CD4-positive, CD25-positive, alpha-beta regulatory T cell (primary cell): ENCODE results near the gene SPNS2. TPM values are rescaled to one million over a fixed set of nuclear protein-coding genes. Genes with fewer than 3 reads are reported as not detected.
A peak's percentile ranks its signal among the peaks of the same experiment; 100 is the strongest.

Source experiments
- ATAC-seq, 2 donors: fragments of 150-1000 bp; cut with Tn5 transposase; one replicate each; pipeline ENCODE4 v1.10.0; 2021; ENCODE audit warnings: low read depth in 2 of 2, moderate number of reproducible peaks in 2 of 2, moderate library complexity in 1 of 2
- DNase-seq, 3 donors: peaks; one replicate each; pipeline versions ENCODE4 v3.0.0 to v3.0.0-alpha.2; 2012 to 2022; ENCODE audit warnings: mixed read lengths in 1 of 3
- H3K27ac ChIP-seq: one replicate; pipeline ENCODE4 v1.7.0; 2013; ENCODE audit warnings: mild to moderate bottlenecking, low read length; ENCODE audit not compliant: insufficient read depth, poor library complexity, severe bottlenecking
- H3K27me3 ChIP-seq: one replicate; pipeline ENCODE4 v1.7.0; 2013; ENCODE audit warnings: low read length; ENCODE audit not compliant: control insufficient read depth, insufficient read depth
- H3K36me3 ChIP-seq: one replicate; pipeline ENCODE4 v1.7.0; 2013; ENCODE audit warnings: mild to moderate bottlenecking, low read length, moderate library complexity; ENCODE audit not compliant: control insufficient read depth, insufficient read depth
- H3K4me1 ChIP-seq: 2 replicates; pipeline ENCODE4 v1.7.0; 2013; ENCODE audit warnings: mild to moderate bottlenecking, low read length; ENCODE audit not compliant: insufficient read depth, control insufficient read depth, poor library complexity, severe bottlenecking
- H3K4me3 ChIP-seq: one replicate; pipeline ENCODE4 v1.7.0; 2013; ENCODE audit warnings: low read depth, mild to moderate bottlenecking, low read length, moderate library complexity
- H3K9me3 ChIP-seq, 2 experiments: 1 replicate in 1 of 2; 2 replicates in 1 of 2; pipeline ENCODE4 v1.7.0; 2013; ENCODE audit warnings: low read length in 2 of 2, mild to moderate bottlenecking in 1 of 2, moderate library complexity in 1 of 2; ENCODE audit not compliant: control insufficient read depth in 2 of 2
- H3K27ac Mint-ChIP-seq, 3 donors: one replicate each; pipeline ENCODE4 v1.8.0; 2020 to 2022; ENCODE audit warnings: mild to moderate bottlenecking in 3 of 3, mixed read lengths in 3 of 3, moderate library complexity in 2 of 3
- H3K27me3 Mint-ChIP-seq: one replicate; pipeline ENCODE4 v1.8.0; 2022; ENCODE audit warnings: mild to moderate bottlenecking, mixed read lengths
- H3K36me3 Mint-ChIP-seq: one replicate; pipeline ENCODE4 v1.8.0; 2020; ENCODE audit warnings: mixed read lengths
- H3K4me1 Mint-ChIP-seq, 4 donors: one replicate each; pipeline ENCODE4 v1.8.0; 2020 to 2022; ENCODE audit warnings: mixed read lengths in 4 of 4, mild to moderate bottlenecking in 1 of 4
- H3K4me3 Mint-ChIP-seq, 4 donors: one replicate each; pipeline ENCODE4 v1.8.0; 2020 to 2022; ENCODE audit warnings: mild to moderate bottlenecking in 4 of 4, mixed read lengths in 4 of 4, moderate library complexity in 3 of 4
- H3K9me3 Mint-ChIP-seq, 7 donors: one replicate each; pipeline ENCODE4 v1.8.0; 2020 to 2022; ENCODE audit warnings: mixed read lengths in 7 of 7, mild to moderate bottlenecking in 3 of 7, moderate library complexity in 2 of 7
- polyA plus RNA-seq, 4 donors: library from polyadenylated mRNA; unstranded; fragments of 300-500 nt; fragmentation: Illumina TruSeq; gene quantifications; one replicate each; pipeline ENCODE4 v1.2.3, GENCODE V29; 2021
- total RNA-seq: library from RNA; stranded (reverse); gene quantifications from one replicate; pipeline ENCODE4 v1.2.3, GENCODE V29; 2022

SPNS2 gene
- total and polyA plus RNA-seq, 5 donors from 2014 or later, result 0.94 TPM; not detected in 4

DNA sequence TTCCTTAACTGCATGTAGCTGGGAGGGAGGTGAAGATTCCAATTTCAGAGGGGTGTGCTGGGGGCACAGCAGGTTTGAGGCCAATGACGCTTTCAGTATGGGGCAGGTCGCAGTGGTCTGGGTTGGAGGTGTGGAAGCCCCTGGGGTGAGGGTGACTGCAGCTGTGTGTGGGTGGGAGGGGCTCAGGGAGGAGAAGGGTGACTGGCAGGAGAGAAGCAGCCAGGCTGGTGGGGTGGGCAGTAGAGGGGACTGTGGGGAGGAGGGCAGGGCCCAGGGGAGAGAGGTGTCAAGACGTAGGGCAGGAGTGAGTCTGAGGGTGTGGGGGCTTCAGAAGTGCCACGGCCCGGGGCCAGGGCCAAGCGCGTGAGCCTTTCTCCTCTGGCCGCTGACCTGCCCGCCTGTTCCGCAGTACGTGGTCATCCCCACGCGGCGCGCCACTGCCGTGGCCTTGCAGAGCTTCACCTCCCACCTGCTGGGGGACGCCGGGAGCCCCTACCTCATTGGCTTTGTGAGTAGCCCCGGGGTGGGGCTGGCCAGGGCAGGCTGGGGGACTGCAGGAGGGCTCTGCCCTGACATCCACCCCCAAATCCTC lies 37.1 kb downstream of the SPNS2 start:
- Mint-ChIP-seq H3K4me3 (no peak overlapping the region), H3K27ac (no peak overlapping the region)

GRCh38 chr17:4536259-4536741 lies 37.6 kb downstream of the SPNS2 start:
- H3K36me3 ChIP-seq, result peaks cover 7% of the 10 kb centered on the region
- no peaks in the 10 kb centered on the region for H3K27me3 ChIP-seq
- H3K4me1 ChIP-seq, result no peaks in the 10 kb centered on the region
- ATAC-seq (peak in 1 of 2 donors; percentile 15), DNase-seq (no peak)
- peaks cover 0 to 5% (median 0%) of the 10 kb centered on the region in 4 donors for H3K4me1 Mint-ChIP-seq
- no peak overlapping the region for H3K27ac Mint-ChIP-seq
- H3K9me3 ChIP-seq, result no peaks in the 10 kb centered on the region
- no peak overlapping the region for H3K27ac ChIP-seq
- H3K4me3 ChIP-seq, result no peak overlapping the region
- no peaks in the 10 kb centered on the region for H3K36me3 Mint-ChIP-seq
- H3K27me3 Mint-ChIP-seq, result no peaks in the 10 kb centered on the region
- no peak overlapping the region for H3K4me3 Mint-ChIP-seq
- no peaks in the 10 kb centered on the region for H3K9me3 Mint-ChIP-seq

More for the DNA sequence above, 37.1 kb downstream of the SPNS2 start:
- Histone ChIP-seq H3K4me1 (no peaks in the 10 kb centered on the region), H3K27ac (no peak overlapping the region), H3K27me3 (no peaks in the 10 kb centered on the region), H3K9me3 (no peaks in the 10 kb centered on the region), H3K36me3 (peaks cover 4% of the 10 kb centered on the region), H3K4me3 (no peak overlapping the region)
- Mint-ChIP-seq H3K4me1 (peaks cover 0 to 5% (median 0%) of the 10 kb centered on the region in 4 donors), H3K27me3 (no peaks in the 10 kb centered on the region), H3K9me3 (no peaks in the 10 kb centered on the region), H3K36me3 (no peaks in the 10 kb centered on the region)
- ATAC-seq (no peak), DNase-seq (no peak)

DNA sequence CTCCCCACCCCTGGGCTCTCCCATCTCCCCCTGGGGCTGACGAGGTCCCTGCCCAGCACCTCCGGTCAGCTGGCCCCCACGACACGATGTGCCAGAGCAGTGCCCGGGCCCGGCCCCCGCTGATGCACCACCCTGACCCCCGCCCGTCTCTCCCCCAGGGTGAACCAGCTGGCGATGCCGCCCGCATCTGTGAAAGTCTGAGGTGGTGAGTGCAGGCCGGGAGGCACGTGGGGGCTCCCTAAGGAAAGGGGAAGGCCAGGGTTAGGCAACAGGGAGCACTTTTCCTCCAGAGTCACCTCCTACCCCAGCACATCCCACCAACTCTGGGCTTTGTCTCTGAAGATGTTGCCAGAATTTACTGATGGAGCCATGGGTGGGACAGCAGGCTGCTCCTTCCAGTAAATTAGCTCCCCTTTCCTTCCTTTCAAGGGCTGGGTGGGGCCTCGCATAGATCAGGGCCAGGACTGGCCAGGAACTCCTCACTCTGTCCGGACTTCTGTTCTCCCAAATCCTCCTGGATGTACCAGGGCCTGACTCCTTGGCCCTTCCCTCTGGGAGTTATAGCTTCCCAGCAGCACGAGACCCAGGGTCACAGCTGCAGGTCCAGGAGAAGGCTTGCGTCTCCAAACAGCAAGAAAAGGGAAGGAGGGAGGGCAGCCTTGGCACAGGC lies 38.2 kb downstream of the SPNS2 start:
- no peak overlapping the region for H3K4me3 ChIP-seq
- no peak overlapping the region for H3K27ac ChIP-seq
- peaks cover 12% of the 10 kb centered on the region for H3K36me3 ChIP-seq
- H3K27me3 Mint-ChIP-seq, result no peaks in the 10 kb centered on the region
- H3K27ac Mint-ChIP-seq, result no peak overlapping the region
- H3K4me3 Mint-ChIP-seq, result no peak overlapping the region
- H3K4me1 ChIP-seq, result no peaks in the 10 kb centered on the region
- ATAC-seq (no peak), DNase-seq (no peak)
- H3K4me1 Mint-ChIP-seq, result peaks cover 0 to 5% (median 0%) of the 10 kb centered on the region in 4 donors
- no peaks in the 10 kb centered on the region for H3K27me3 ChIP-seq
- H3K36me3 Mint-ChIP-seq, result no peaks in the 10 kb centered on the region
- no peaks in the 10 kb centered on the region for H3K9me3 Mint-ChIP-seq
- no peaks in the 10 kb centered on the region for H3K9me3 ChIP-seq

GRCh38 chr17:4537451-4538235 lies 39.0 kb downstream of the SPNS2 start:
- Mint-ChIP-seq H3K36me3 (no peaks in the 10 kb centered on the region), H3K27me3 (no peaks in the 10 kb centered on the region), H3K9me3 (no peaks in the 10 kb centered on the region), H3K4me3 (no peak overlapping the region), H3K4me1 (peaks cover 0 to 5% (median 0%) of the 10 kb centered on the region in 4 donors), H3K27ac (no peak overlapping the region)
- Histone ChIP-seq H3K27me3 (no peaks in the 10 kb centered on the region), H3K36me3 (peaks cover 19% of the 10 kb centered on the region), H3K27ac (no peak overlapping the region), H3K4me1 (no peaks in the 10 kb centered on the region), H3K4me3 (no peak overlapping the region), H3K9me3 (no peaks in the 10 kb centered on the region)
- ATAC-seq (no peak), DNase-seq (no peak)

DNA sequence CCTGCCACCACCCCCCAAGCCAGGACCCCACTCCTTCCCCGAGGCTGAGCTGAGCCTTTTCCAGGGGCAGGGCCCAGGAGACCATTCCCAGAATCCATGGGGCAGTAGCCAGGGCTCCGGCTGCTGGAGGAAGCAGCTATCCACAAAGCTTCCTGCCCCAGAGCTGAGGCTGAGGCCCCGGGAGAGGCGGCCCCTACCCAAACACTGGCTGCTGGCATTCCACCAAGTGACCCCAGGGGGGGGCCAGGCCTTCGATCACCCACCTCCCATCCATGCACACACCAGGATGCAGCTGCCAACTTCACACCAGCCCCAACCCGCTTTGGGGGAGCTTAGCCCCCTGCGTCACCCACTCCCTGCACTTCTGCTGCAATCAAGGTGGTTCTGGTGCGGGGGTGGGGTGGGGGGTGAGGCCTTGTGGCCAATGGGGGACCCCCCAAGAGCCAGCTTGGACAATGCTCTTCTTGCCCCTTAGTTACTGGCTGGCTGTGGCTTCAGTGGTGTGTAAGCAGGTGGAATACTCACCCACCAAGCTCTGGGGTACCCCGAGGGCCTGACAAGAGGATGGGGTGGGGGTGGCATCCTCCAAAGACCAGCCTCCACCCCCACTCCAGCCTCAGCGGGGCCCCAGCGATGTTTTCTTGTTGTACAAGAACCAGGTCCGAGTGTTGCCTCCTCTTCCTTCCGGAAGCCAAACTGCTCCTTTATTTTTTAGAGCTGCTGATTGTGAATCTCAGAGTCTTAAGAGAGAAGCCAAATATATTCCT lies 39.7 kb downstream of the SPNS2 start:
- Histone ChIP-seq H3K36me3 (peaks cover 22% of the 10 kb centered on the region), H3K4me3 (no peak overlapping the region), H3K9me3 (no peaks in the 10 kb centered on the region), H3K4me1 (no peaks in the 10 kb centered on the region), H3K27me3 (no peaks in the 10 kb centered on the region), H3K27ac (no peak overlapping the region)
- DNase-seq, result no peak
- no peaks in the 10 kb centered on the region for H3K27me3 Mint-ChIP-seq
- no peaks in the 10 kb centered on the region for H3K9me3 Mint-ChIP-seq
- H3K4me3 Mint-ChIP-seq, result no peak overlapping the region
- ATAC-seq, result no peak
- no peak overlapping the region for H3K27ac Mint-ChIP-seq
- peaks cover 0 to 5% (median 0%) of the 10 kb centered on the region in 4 donors for H3K4me1 Mint-ChIP-seq
- H3K36me3 Mint-ChIP-seq, result no peaks in the 10 kb centered on the region

- H3K4me3 Mint-ChIP-seq, result no peak overlapping the region
- no peak for ATAC-seq
Observed at GRCh38 chr17:4539025-4539424, 40.3 kb downstream of the SPNS2 start.

GRCh38 chr17:4539576-4540223 lies 41.0 kb downstream of the SPNS2 start:
- Histone ChIP-seq H3K4me1 (no peaks in the 10 kb centered on the region), H3K4me3 (no peak overlapping the region), H3K9me3 (no peaks in the 10 kb centered on the region), H3K36me3 (peaks cover 26% of the 10 kb centered on the region), H3K27me3 (no peaks in the 10 kb centered on the region), H3K27ac (no peak overlapping the region)
- H3K9me3 Mint-ChIP-seq, result no peaks in the 10 kb centered on the region
- DNase-seq, result no peak
- H3K4me3 Mint-ChIP-seq, result no peak overlapping the region
- peaks cover 0 to 5% (median 0%) of the 10 kb centered on the region in 4 donors for H3K4me1 Mint-ChIP-seq
- H3K27me3 Mint-ChIP-seq, result no peaks in the 10 kb centered on the region
- H3K27ac Mint-ChIP-seq, result no peak overlapping the region
- no peak for ATAC-seq
- no peaks in the 10 kb centered on the region for H3K36me3 Mint-ChIP-seq

More at GRCh38 chr17:4539025-4539424, 40.3 kb downstream of the SPNS2 start:
- Mint-ChIP-seq H3K4me1 (peaks cover 0 to 5% (median 0%) of the 10 kb centered on the region in 4 donors), H3K9me3 (no peaks in the 10 kb centered on the region), H3K36me3 (no peaks in the 10 kb centered on the region), H3K27ac (no peak overlapping the region), H3K27me3 (no peaks in the 10 kb centered on the region)
- H3K4me1 ChIP-seq, result no peaks in the 10 kb centered on the region
- no peaks in the 10 kb centered on the region for H3K27me3 ChIP-seq
- no peak overlapping the region for H3K4me3 ChIP-seq
- H3K27ac ChIP-seq, result no peak overlapping the region
- H3K9me3 ChIP-seq, result no peaks in the 10 kb centered on the region
- peaks cover 24% of the 10 kb centered on the region for H3K36me3 ChIP-seq
- no peak for DNase-seq
